Measurements from ENCODE around the gene LRRN2.
"Not testable (repeated sequence)": the region's sequence is repeated elsewhere in the genome, so short reads cannot be mapped to it uniquely, and the experiment has no call there.

The LRRN2 gene

GRCh38 chr1:204702552-204703267 is 17.2 kb upstream of the LRRN2 start:
- no peaks in the 10 kb centered on the region for H3K9me3 ChIP-seq (ENCODE audit: low read length)
- no peak overlapping the region for H3K4me3 ChIP-seq (ENCODE audit: low read depth in 1 of 2, low read length in 2 of 2)
- H3K4me1 ChIP-seq (ENCODE audit: insufficient read depth, low read length) = peaks cover 56% of the 10 kb centered on the region
- H3K27me3 ChIP-seq (ENCODE audit: control insufficient read depth in 1 of 2, insufficient read depth in 2 of 2, low read length in 2 of 2) = no peaks in the 10 kb centered on the region
- peak overlapping the region; percentile 81 for H3K27ac ChIP-seq (ENCODE audit: low read depth, low read length)
- no peaks in the 10 kb centered on the region for H3K36me3 ChIP-seq (ENCODE audit: insufficient read depth, low read length)
- H3K9ac ChIP-seq (ENCODE audit: low read length) = no peak overlapping the region

- H3K9ac ChIP-seq (ENCODE audit: low read length) = no peak overlapping the region
- no peaks in the 10 kb centered on the region for H3K9me3 ChIP-seq (ENCODE audit: low read length)
- H3K4me1 ChIP-seq (ENCODE audit: insufficient read depth, low read length) = peaks cover 46% of the 10 kb centered on the region
- H3K4me3 ChIP-seq (ENCODE audit: low read depth in 1 of 2, low read length in 2 of 2) = no peak overlapping the region
- H3K36me3 ChIP-seq (ENCODE audit: insufficient read depth, low read length) = no peaks in the 10 kb centered on the region
- no peaks in the 10 kb centered on the region for H3K27me3 ChIP-seq (ENCODE audit: control insufficient read depth in 1 of 2, insufficient read depth in 2 of 2, low read length in 2 of 2)
- H3K27ac ChIP-seq (ENCODE audit: low read depth, low read length) = no peak overlapping the region
Observed at GRCh38 chr1:204701229-204701628, 15.7 kb upstream of the LRRN2 start.

- Histone ChIP-seq H3K4me3 (ENCODE audit: low read depth in 1 of 2, low read length in 2 of 2) (no peak overlapping the region), H3K9me3 (ENCODE audit: low read length) (no peaks in the 10 kb centered on the region), H3K27me3 (ENCODE audit: control insufficient read depth in 1 of 2, insufficient read depth in 2 of 2, low read length in 2 of 2) (no peaks in the 10 kb centered on the region), H3K27ac (ENCODE audit: low read depth, low read length) (no peak overlapping the region), H3K9ac (ENCODE audit: low read length) (no peak overlapping the region), H3K36me3 (ENCODE audit: insufficient read depth, low read length) (no peaks in the 10 kb centered on the region), H3K4me1 (ENCODE audit: insufficient read depth, low read length) (peaks cover 20% of the 10 kb centered on the region)
Observed at GRCh38 chr1:204697893-204698292, 12.4 kb upstream of the LRRN2 start.

- Histone ChIP-seq H3K27ac (ENCODE audit: low read depth, low read length) (no peak overlapping the region), H3K4me3 (ENCODE audit: low read depth in 1 of 2, low read length in 2 of 2) (no peak overlapping the region), H3K36me3 (ENCODE audit: insufficient read depth, low read length) (no peaks in the 10 kb centered on the region), H3K27me3 (ENCODE audit: control insufficient read depth in 1 of 2, insufficient read depth in 2 of 2, low read length in 2 of 2) (no peaks in the 10 kb centered on the region), H3K9ac (ENCODE audit: low read length) (no peak overlapping the region), H3K9me3 (ENCODE audit: low read length) (no peaks in the 10 kb centered on the region), H3K4me1 (ENCODE audit: insufficient read depth, low read length) (peaks cover 9% of the 10 kb centered on the region)
Observed at GRCh38 chr1:204696606-204697005, 11.1 kb upstream of the LRRN2 start.

GRCh38 chr1:204695692-204696091 is 10.2 kb upstream of the LRRN2 start:
- H3K9me3 ChIP-seq (ENCODE audit: low read length) = no peaks in the 10 kb centered on the region
- H3K27me3 ChIP-seq (ENCODE audit: control insufficient read depth in 1 of 2, insufficient read depth in 2 of 2, low read length in 2 of 2) = no peaks in the 10 kb centered on the region
- peaks cover 9% of the 10 kb centered on the region for H3K4me1 ChIP-seq (ENCODE audit: insufficient read depth, low read length)

GRCh38 chr1:204694145-204694544 is 8.6 kb upstream of the LRRN2 start:
- no peak overlapping the region for H3K4me3 ChIP-seq (ENCODE audit: low read depth in 1 of 2, low read length in 2 of 2)
- H3K27ac ChIP-seq (ENCODE audit: low read depth, low read length) = no peak overlapping the region
- H3K4me1 ChIP-seq (ENCODE audit: insufficient read depth, low read length) = peaks cover 7% of the 10 kb centered on the region
- no peaks in the 10 kb centered on the region for H3K9me3 ChIP-seq (ENCODE audit: low read length)
- no peaks in the 10 kb centered on the region for H3K36me3 ChIP-seq (ENCODE audit: insufficient read depth, low read length)
- H3K9ac ChIP-seq (ENCODE audit: low read length) = no peak overlapping the region
- H3K27me3 ChIP-seq (ENCODE audit: control insufficient read depth in 1 of 2, insufficient read depth in 2 of 2, low read length in 2 of 2) = no peaks in the 10 kb centered on the region

More at GRCh38 chr1:204695692-204696091, 10.2 kb upstream of the LRRN2 start:
- H3K36me3 ChIP-seq (ENCODE audit: insufficient read depth, low read length) = no peaks in the 10 kb centered on the region
- H3K4me3 ChIP-seq (ENCODE audit: low read depth in 1 of 2, low read length in 2 of 2) = no peak overlapping the region
- no peak overlapping the region for H3K9ac ChIP-seq (ENCODE audit: low read length)
- no peak overlapping the region for H3K27ac ChIP-seq (ENCODE audit: low read depth, low read length)

GRCh38 chr1:204692841-204693356 is 7.4 kb upstream of the LRRN2 start:
- no peaks in the 10 kb centered on the region for H3K9me3 ChIP-seq (ENCODE audit: low read length)
- no peak overlapping the region for H3K9ac ChIP-seq (ENCODE audit: low read length)
- no peaks in the 10 kb centered on the region for H3K27me3 ChIP-seq (ENCODE audit: control insufficient read depth in 1 of 2, insufficient read depth in 2 of 2, low read length in 2 of 2)
- H3K4me3 ChIP-seq (ENCODE audit: low read depth in 1 of 2, low read length in 2 of 2) = no peak overlapping the region
- H3K36me3 ChIP-seq (ENCODE audit: insufficient read depth, low read length) = no peaks in the 10 kb centered on the region
- no peak overlapping the region for H3K27ac ChIP-seq (ENCODE audit: low read depth, low read length)
- H3K4me1 ChIP-seq (ENCODE audit: insufficient read depth, low read length) = no peaks in the 10 kb centered on the region

- Histone ChIP-seq H3K27me3 (ENCODE audit: control insufficient read depth in 1 of 2, insufficient read depth in 2 of 2, low read length in 2 of 2) (no peaks in the 10 kb centered on the region), H3K4me3 (ENCODE audit: low read depth in 1 of 2, low read length in 2 of 2) (no peak overlapping the region), H3K4me1 (ENCODE audit: insufficient read depth, low read length) (no peaks in the 10 kb centered on the region), H3K36me3 (ENCODE audit: insufficient read depth, low read length) (no peaks in the 10 kb centered on the region), H3K9ac (ENCODE audit: low read length) (no peak overlapping the region), H3K27ac (ENCODE audit: low read depth, low read length) (no peak overlapping the region), H3K9me3 (ENCODE audit: low read length) (no peaks in the 10 kb centered on the region)
Observed at GRCh38 chr1:204692325-204692840, 6.8 kb upstream of the LRRN2 start.

- not testable (repeated sequence) for H3K36me3 ChIP-seq (ENCODE audit: insufficient read depth, low read length); H3K4me3 ChIP-seq (ENCODE audit: low read depth in 1 of 2, low read length in 2 of 2); H3K27ac ChIP-seq (ENCODE audit: low read depth, low read length); H3K9ac ChIP-seq (ENCODE audit: low read length); H3K27me3 ChIP-seq (ENCODE audit: control insufficient read depth in 1 of 2, insufficient read depth in 2 of 2, low read length in 2 of 2); H3K4me1 ChIP-seq (ENCODE audit: insufficient read depth, low read length); H3K9me3 ChIP-seq (ENCODE audit: low read length)
Observed at GRCh38 chr1:204691328-204691730, 5.8 kb upstream of the LRRN2 start.

- peaks cover 12% of the 10 kb centered on the region for H3K4me1 ChIP-seq (ENCODE audit: insufficient read depth, low read length)
- no peaks in the 10 kb centered on the region for H3K9me3 ChIP-seq (ENCODE audit: low read length)
- no peaks in the 10 kb centered on the region for H3K36me3 ChIP-seq (ENCODE audit: insufficient read depth, low read length)
- H3K27me3 ChIP-seq (ENCODE audit: control insufficient read depth in 1 of 2, insufficient read depth in 2 of 2, low read length in 2 of 2) = no peaks in the 10 kb centered on the region
- no peak overlapping the region for H3K27ac ChIP-seq (ENCODE audit: low read depth, low read length)
- H3K4me3 ChIP-seq (ENCODE audit: low read depth in 1 of 2, low read length in 2 of 2) = no peak overlapping the region
- no peak overlapping the region for H3K9ac ChIP-seq (ENCODE audit: low read length)
Observed at GRCh38 chr1:204688776-204689175, 3.2 kb upstream of the LRRN2 start.

GRCh38 chr1:204688007-204688406 is 2.5 kb upstream of the LRRN2 start:
- H3K4me3 ChIP-seq (ENCODE audit: low read depth in 1 of 2, low read length in 2 of 2) = no peak overlapping the region
- H3K27me3 ChIP-seq (ENCODE audit: control insufficient read depth in 1 of 2, insufficient read depth in 2 of 2, low read length in 2 of 2) = no peaks in the 10 kb centered on the region
- peaks cover 17% of the 10 kb centered on the region for H3K4me1 ChIP-seq (ENCODE audit: insufficient read depth, low read length)
- H3K9me3 ChIP-seq (ENCODE audit: low read length) = no peaks in the 10 kb centered on the region
- no peak overlapping the region for H3K9ac ChIP-seq (ENCODE audit: low read length)
- no peak overlapping the region for H3K27ac ChIP-seq (ENCODE audit: low read depth, low read length)
- no peaks in the 10 kb centered on the region for H3K36me3 ChIP-seq (ENCODE audit: insufficient read depth, low read length)
